Testis (tissue), 2 donors: Measurements from ENCODE around the gene LRP1.
"Not testable (repeated sequence)": the region's sequence is repeated elsewhere in the genome, so short reads cannot be mapped to it uniquely, and the experiment has no call there.

Source experiments
- POLR2A ChIP-seq: fragments of 450-650 bp; IDR thresholded peaks from one replicate; pipeline ENCODE4 v1.6.1; 2017; ENCODE audit warnings: antibody characterized with exemption, mild to moderate bottlenecking, moderate library complexity
- TF ChIP-seq, protein P1 (sequence below), 3 experiments: fragments of 450-650 bp in 2 of 3; fragments of 200-600 bp in 1 of 3; sonication (generic) in 1 of 3; IDR thresholded peaks; one replicate each; pipeline ENCODE4 v1.5.1; 2016 to 2019; ENCODE audit warnings: antibody characterized with exemption in 3 of 3, mild to moderate bottlenecking in 2 of 3, moderate library complexity in 1 of 3

- TF ChIP-seq, protein P1, sequence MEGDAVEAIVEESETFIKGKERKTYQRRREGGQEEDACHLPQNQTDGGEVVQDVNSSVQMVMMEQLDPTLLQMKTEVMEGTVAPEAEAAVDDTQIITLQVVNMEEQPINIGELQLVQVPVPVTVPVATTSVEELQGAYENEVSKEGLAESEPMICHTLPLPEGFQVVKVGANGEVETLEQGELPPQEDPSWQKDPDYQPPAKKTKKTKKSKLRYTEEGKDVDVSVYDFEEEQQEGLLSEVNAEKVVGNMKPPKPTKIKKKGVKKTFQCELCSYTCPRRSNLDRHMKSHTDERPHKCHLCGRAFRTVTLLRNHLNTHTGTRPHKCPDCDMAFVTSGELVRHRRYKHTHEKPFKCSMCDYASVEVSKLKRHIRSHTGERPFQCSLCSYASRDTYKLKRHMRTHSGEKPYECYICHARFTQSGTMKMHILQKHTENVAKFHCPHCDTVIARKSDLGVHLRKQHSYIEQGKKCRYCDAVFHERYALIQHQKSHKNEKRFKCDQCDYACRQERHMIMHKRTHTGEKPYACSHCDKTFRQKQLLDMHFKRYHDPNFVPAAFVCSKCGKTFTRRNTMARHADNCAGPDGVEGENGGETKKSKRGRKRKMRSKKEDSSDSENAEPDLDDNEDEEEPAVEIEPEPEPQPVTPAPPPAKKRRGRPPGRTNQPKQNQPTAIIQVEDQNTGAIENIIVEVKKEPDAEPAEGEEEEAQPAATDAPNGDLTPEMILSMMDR (IDR thresholded peaks at IDR 0.05): not testable (repeated sequence)
- TF ChIP-seq POLR2A: not testable (repeated sequence)
Observed at GRCh38 chr12:57120718-57121117, 7.6 kb upstream of the LRP1 start.
